ENCODE measurements around the gene CEP20.

DNA sequence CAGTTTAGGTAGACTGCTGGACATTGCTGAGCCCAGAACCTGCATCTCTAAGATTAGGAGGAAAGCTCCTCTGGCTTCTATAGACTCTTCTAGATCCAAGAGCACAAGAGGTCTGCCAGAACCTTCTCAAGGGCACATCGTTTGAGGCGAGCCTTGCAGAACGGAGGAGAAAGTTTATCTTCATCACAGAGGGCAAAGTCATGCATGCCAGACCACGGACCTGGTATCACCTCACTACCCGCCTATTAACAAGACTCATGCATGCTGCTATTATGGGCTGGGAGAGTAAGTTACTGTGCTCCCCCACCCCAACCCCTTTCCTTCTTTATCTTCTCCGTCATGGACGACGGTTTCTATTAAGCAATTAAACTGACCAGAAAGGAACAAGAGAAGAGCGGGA is 54.9 kb downstream of the CEP20 start:
- TF ChIP-seq, protein P1, sequence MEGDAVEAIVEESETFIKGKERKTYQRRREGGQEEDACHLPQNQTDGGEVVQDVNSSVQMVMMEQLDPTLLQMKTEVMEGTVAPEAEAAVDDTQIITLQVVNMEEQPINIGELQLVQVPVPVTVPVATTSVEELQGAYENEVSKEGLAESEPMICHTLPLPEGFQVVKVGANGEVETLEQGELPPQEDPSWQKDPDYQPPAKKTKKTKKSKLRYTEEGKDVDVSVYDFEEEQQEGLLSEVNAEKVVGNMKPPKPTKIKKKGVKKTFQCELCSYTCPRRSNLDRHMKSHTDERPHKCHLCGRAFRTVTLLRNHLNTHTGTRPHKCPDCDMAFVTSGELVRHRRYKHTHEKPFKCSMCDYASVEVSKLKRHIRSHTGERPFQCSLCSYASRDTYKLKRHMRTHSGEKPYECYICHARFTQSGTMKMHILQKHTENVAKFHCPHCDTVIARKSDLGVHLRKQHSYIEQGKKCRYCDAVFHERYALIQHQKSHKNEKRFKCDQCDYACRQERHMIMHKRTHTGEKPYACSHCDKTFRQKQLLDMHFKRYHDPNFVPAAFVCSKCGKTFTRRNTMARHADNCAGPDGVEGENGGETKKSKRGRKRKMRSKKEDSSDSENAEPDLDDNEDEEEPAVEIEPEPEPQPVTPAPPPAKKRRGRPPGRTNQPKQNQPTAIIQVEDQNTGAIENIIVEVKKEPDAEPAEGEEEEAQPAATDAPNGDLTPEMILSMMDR (IDR thresholded peaks at IDR 0.05), result no peak
- TF ChIP-seq POLR2A (IDR thresholded peaks at IDR 0.05), result no peak

Data from thyroid gland (tissue), 4 donors.